Stimulated activated CD4-positive, alpha-beta T cell treated with anti-CD3 and anti-CD28 coated beads, Interleukin-1b, Interleukin-23, amount 100 ng/mL, for 1 hour (primary cell): ENCODE data around the gene PDGFRB.

Experiments used
- DNase-seq, 2 donors: peaks; one replicate each; pipeline ENCODE4 v3.0.0-alpha.2; 2020; ENCODE audit warnings: low read depth in 2 of 2

PDGFRB gene

GRCh38 chr5:150066901-150067396 lies 88.7 kb downstream of the PDGFRB start:
- no peak for DNase-seq

- no peak for DNase-seq
These were observed 89.2 kb downstream of the PDGFRB start for GRCh38 chr5:150066436-150066835.

- DNase-seq: no peak
These were observed 89.8 kb downstream of the PDGFRB start for GRCh38 chr5:150065886-150066285.

- DNase-seq: no peak
These were observed 90.3 kb downstream of the PDGFRB start for GRCh38 chr5:150065346-150065745.

GRCh38 chr5:150064681-150065220 lies 90.9 kb downstream of the PDGFRB start:
- DNase-seq: no peak
